OCI-LY3 (cell line): ENCODE measurements around the gene THRB.

Source experiments
- H2AFZ ChIP-seq: fragments of 200-600, 300-600 bp; shearing (Covaris generic); 2 replicates; pipeline ENCODE4 v1.6.0; 2014; ENCODE audit warnings: antibody characterized with exemption, low read depth, low read length
- H3K27ac ChIP-seq: fragments of 200-600, 300-600 bp; sonication (generic); 2 replicates; pipeline ENCODE4 v1.5.1; 2014; ENCODE audit warnings: mild to moderate bottlenecking, low read length, moderate library complexity, mixed read lengths
- H3K27me3 ChIP-seq: fragments of 200-600, 300-600 bp; sonication (generic); 2 replicates; pipeline ENCODE4 v1.6.1; 2014; ENCODE audit warnings: low read depth, low read length, mixed read lengths
- H3K36me3 ChIP-seq: fragments of 200-600, 300-600 bp; sonication (generic); replicated peaks from 2 replicates; pipeline ENCODE3; 2014; ENCODE audit warnings: low read depth, low read length, mixed read lengths
- H3K4me1 ChIP-seq: fragments of 300-600, 200-600 bp; sonication (generic); 2 replicates; pipeline ENCODE4 v1.6.1; 2014; ENCODE audit warnings: low read length, mixed read lengths
- H3K4me2 ChIP-seq: fragments of 200-600, 300-600 bp; sonication (generic); 2 replicates; pipeline ENCODE4 v1.6.1; 2014; ENCODE audit warnings: low read length, mixed read lengths
- H3K4me3 ChIP-seq: fragments of 300-600, 200-600 bp; sonication (generic); 2 replicates; pipeline ENCODE4 v1.5.1; 2014; ENCODE audit warnings: antibody characterized with exemption, mild to moderate bottlenecking, low read length, moderate library complexity
- H3K79me2 ChIP-seq: fragments of 300-600, 200-600 bp; shearing (Covaris generic); 2 replicates; pipeline ENCODE4 v1.6.1; 2014; ENCODE audit warnings: mild to moderate bottlenecking, low read length, mixed read lengths
- H3K9ac ChIP-seq: fragments of 300-600, 200-600 bp; shearing (Covaris generic); 2 replicates; pipeline ENCODE4 v1.6.0; 2014; ENCODE audit warnings: mild to moderate bottlenecking, low read length, moderate library complexity
- H3K9me3 ChIP-seq: fragments of 200-600, 300-600 bp; shearing (Covaris generic); 2 replicates; pipeline ENCODE4 v1.6.1; 2014; ENCODE audit warnings: low read length, mixed read lengths; ENCODE audit not compliant: insufficient read depth
- H4K20me1 ChIP-seq: fragments of 200-600, 300-600 bp; sonication (generic); 2 replicates; pipeline ENCODE4 v1.6.1; 2016; ENCODE audit warnings: low read length, mixed read lengths; ENCODE audit not compliant: insufficient read depth
- EZH2phosphoT487 ChIP-seq: fragments of 200-600 bp; shearing (Covaris generic); IDR thresholded peaks from 2 replicates; pipeline ENCODE4 v1.6.1; 2018; ENCODE audit warnings: antibody characterized with exemption, mixed run types, low read depth
- TF ChIP-seq, protein P1 (sequence below): fragments of 200-600, 300-600 bp; sonication (generic); IDR thresholded peaks from 2 replicates; pipeline ENCODE4 v1.5.1; 2014; ENCODE audit warnings: antibody characterized with exemption, low read length, low read depth

Gene THRB

DNA sequence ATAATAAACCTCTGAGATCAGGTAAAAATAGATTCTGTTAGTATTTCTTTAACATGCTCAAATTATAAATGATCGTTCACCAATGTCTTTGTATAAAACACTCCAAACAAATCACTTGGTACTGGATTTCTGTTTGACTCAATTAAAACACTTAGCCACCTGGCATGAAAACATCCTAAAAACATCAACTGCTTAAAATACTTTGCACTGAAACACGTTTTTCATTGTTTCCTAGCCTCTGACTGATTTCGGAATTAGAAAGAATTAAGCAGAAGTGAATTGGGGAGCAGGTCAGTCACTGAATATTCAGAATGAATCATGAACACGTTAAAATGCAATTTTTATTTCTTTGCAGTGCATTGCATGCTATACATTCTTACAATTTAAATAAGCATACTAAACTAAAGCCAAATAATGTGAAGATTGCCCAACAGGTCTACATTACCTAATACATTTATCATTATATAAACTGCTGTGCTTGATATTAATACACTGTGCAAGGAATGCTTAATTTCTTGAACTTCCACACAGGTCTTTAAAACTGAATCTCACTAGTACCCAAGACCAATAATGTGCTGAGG lies 1.6 kb downstream of the THRB start:
- no peaks in the 10 kb centered on the region for H3K79me2 ChIP-seq
- no peak for TF ChIP-seq EZH2phosphoT487
- TF ChIP-seq, protein P1, sequence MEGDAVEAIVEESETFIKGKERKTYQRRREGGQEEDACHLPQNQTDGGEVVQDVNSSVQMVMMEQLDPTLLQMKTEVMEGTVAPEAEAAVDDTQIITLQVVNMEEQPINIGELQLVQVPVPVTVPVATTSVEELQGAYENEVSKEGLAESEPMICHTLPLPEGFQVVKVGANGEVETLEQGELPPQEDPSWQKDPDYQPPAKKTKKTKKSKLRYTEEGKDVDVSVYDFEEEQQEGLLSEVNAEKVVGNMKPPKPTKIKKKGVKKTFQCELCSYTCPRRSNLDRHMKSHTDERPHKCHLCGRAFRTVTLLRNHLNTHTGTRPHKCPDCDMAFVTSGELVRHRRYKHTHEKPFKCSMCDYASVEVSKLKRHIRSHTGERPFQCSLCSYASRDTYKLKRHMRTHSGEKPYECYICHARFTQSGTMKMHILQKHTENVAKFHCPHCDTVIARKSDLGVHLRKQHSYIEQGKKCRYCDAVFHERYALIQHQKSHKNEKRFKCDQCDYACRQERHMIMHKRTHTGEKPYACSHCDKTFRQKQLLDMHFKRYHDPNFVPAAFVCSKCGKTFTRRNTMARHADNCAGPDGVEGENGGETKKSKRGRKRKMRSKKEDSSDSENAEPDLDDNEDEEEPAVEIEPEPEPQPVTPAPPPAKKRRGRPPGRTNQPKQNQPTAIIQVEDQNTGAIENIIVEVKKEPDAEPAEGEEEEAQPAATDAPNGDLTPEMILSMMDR, result no peak
- peaks cover 18% of the 10 kb centered on the region for H3K4me1 ChIP-seq
- H3K9me3 ChIP-seq, result no peaks in the 10 kb centered on the region
- H3K4me2 ChIP-seq, result peak overlapping the region; percentile 47
- peaks cover 51% of the 10 kb centered on the region for H3K27me3 ChIP-seq
- H3K27ac ChIP-seq, result no peak overlapping the region
- peaks cover 8% of the 10 kb centered on the region; the same call in 1 of the 2 replicates for H4K20me1 ChIP-seq
- H3K4me3 ChIP-seq, result no peak overlapping the region
- H3K9ac ChIP-seq, result no peak overlapping the region
- H2AFZ ChIP-seq, result no peak overlapping the region
- no peaks in the 10 kb centered on the region for H3K36me3 ChIP-seq

DNA sequence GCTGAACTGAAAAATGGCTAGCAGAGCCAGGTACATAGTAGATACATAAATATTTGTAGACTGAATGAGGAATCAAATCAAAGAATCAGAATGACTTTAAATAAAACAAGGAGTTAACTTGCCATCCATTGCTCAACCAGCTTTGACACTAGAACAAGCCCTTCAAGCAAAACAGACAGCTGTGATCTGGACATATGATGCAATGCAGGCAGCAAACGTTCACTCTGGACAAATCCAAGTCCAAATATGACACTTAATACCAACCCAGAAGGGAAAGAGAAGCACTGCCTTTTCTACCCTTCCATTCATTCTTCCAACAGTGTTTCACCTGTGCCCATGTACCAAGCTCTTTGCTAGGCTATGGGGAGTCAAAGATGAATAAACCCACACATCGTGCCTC lies 4.5 kb downstream of the THRB start:
- no peaks in the 10 kb centered on the region for H3K79me2 ChIP-seq
- no peak overlapping the region for H3K4me2 ChIP-seq
- no peak overlapping the region for H3K27ac ChIP-seq
- no peak overlapping the region for H3K9ac ChIP-seq
- TF ChIP-seq, protein P1, result no peak
- no peak for TF ChIP-seq EZH2phosphoT487
- H3K27me3 ChIP-seq, result peaks cover 74% of the 10 kb centered on the region
- H3K4me3 ChIP-seq, result no peak overlapping the region
- no peak overlapping the region for H2AFZ ChIP-seq
- H3K4me1 ChIP-seq, result peaks cover 18% of the 10 kb centered on the region
- no peaks in the 10 kb centered on the region for H3K9me3 ChIP-seq
- H3K36me3 ChIP-seq, result no peaks in the 10 kb centered on the region
- peaks cover 8% of the 10 kb centered on the region; the same call in 1 of the 2 replicates for H4K20me1 ChIP-seq

GRCh38 chr3:24487325-24488262 lies 7.1 kb downstream of the THRB start:
- no peaks in the 10 kb centered on the region for H3K36me3 ChIP-seq
- no peak overlapping the region for H3K27ac ChIP-seq
- H3K4me2 ChIP-seq, result no peak overlapping the region
- no peak for TF ChIP-seq EZH2phosphoT487
- TF ChIP-seq, protein P1, result no peak
- H3K9ac ChIP-seq, result no peak overlapping the region
- H3K9me3 ChIP-seq, result no peaks in the 10 kb centered on the region
- no peak overlapping the region for H3K4me3 ChIP-seq
- H3K27me3 ChIP-seq, result peaks cover 74% of the 10 kb centered on the region
- peaks cover 5% of the 10 kb centered on the region; the same call in 1 of the 2 replicates for H4K20me1 ChIP-seq
- H3K79me2 ChIP-seq, result no peaks in the 10 kb centered on the region
- H3K4me1 ChIP-seq, result peaks cover 12% of the 10 kb centered on the region
- no peak overlapping the region for H2AFZ ChIP-seq

DNA sequence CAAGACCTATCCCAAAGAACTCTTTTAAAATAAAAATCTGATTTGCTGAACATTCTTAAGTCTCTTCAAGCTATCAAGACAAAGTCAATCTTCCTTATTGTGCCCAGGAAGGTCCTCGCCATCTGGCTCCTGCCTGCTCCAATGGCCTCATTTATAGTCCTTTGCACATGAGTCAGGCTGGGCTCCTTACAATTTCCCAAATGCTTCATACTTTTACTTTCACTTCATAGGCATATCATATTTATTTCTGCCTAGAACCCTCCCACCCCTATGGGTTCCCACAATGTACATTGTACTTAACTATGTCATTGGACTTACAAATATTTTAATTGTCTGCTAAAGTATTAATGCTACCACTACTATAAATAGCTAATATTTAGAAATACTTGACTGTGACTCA lies 9.1 kb downstream of the THRB start:
- Histone ChIP-seq H4K20me1 (no peaks in the 10 kb centered on the region), H3K27ac (no peak overlapping the region), H3K9me3 (no peaks in the 10 kb centered on the region), H3K36me3 (no peaks in the 10 kb centered on the region), H3K27me3 (peaks cover 68% of the 10 kb centered on the region), H3K4me2 (no peak overlapping the region), H3K4me1 (peaks cover 17% of the 10 kb centered on the region), H3K79me2 (no peaks in the 10 kb centered on the region), H3K9ac (no peak overlapping the region), H2AFZ (no peak overlapping the region), H3K4me3 (no peak overlapping the region)
- no peak for TF ChIP-seq EZH2phosphoT487
- TF ChIP-seq, protein P1, result no peak
